Ishikawa (cell line): ENCODE data around the gene BTBD7.

Source experiments
- CEBPB ChIP-seq: IDR thresholded peaks from 2 replicates; pipeline ENCODE4 v1.6.1; 2012
- CREB1 ChIP-seq: IDR thresholded peaks from 2 replicates; pipeline ENCODE4 v1.6.1; 2012; ENCODE audit warnings: low read depth
- RAD21 ChIP-seq: IDR thresholded peaks from 2 replicates; pipeline ENCODE4 v1.6.1; 2012; ENCODE audit warnings: low read depth
- REST ChIP-seq: IDR thresholded peaks from 2 replicates; pipeline ENCODE4 v1.6.1; 2012; ENCODE audit warnings: low read depth, mild to moderate bottlenecking
- USF1 ChIP-seq: IDR thresholded peaks from 2 replicates; pipeline ENCODE4 v1.6.1; 2012

GRCh38 chr14:93276031-93276716 is 56.7 kb downstream of the BTBD7 start:
- TF ChIP-seq REST (no peak), CEBPB (no peak), CREB1 (no peak), USF1 (no peak), RAD21 (no peak)
